ENCODE results near the gene PPP4C.

The PPP4C gene

DNA sequence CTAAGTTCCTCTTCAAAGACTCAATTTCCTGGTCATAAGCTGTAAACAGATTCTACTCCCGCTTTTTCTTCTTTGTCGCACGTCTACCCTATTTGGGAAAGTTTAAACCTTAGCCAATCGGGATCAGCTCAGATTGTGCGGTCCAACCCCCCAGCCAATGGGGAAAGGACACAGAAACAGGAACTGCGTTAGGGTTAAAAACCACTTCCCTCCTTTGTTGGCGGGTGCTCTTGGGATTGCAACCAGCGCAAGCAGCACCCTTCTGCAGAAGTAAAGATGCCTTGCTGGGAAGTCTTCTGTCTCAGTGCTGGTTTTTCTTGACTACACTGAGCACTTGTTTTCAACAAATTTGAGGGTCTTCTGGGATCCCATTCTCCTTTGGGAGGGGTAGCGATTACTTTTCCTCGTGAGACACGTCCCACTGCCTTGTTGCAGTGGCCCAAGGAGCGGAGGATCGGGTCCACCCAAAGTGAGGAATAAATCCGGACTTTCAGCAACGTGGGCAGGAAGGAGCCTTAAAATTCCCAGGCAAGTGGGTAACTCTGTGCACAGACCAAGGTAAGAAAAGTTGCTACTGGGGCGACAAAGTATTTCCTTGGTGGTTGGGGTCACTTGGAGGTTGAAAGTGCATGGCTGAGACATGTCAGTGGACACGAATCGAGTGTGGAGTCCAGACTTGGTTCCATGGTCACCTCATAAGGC, 21.2 kb downstream of the PPP4C start:
- TF ChIP-seq, protein P1, sequence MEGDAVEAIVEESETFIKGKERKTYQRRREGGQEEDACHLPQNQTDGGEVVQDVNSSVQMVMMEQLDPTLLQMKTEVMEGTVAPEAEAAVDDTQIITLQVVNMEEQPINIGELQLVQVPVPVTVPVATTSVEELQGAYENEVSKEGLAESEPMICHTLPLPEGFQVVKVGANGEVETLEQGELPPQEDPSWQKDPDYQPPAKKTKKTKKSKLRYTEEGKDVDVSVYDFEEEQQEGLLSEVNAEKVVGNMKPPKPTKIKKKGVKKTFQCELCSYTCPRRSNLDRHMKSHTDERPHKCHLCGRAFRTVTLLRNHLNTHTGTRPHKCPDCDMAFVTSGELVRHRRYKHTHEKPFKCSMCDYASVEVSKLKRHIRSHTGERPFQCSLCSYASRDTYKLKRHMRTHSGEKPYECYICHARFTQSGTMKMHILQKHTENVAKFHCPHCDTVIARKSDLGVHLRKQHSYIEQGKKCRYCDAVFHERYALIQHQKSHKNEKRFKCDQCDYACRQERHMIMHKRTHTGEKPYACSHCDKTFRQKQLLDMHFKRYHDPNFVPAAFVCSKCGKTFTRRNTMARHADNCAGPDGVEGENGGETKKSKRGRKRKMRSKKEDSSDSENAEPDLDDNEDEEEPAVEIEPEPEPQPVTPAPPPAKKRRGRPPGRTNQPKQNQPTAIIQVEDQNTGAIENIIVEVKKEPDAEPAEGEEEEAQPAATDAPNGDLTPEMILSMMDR (IDR thresholded peaks at IDR 0.05; ENCODE audit: insufficient read depth, low read depth, low read length, missing control alignments), result no peak
- H3K4me3 ChIP-seq (ENCODE audit: low read depth, low read length), result peak overlapping the region; percentile 68
- DNase-seq (ENCODE audit: low read depth), result peak; percentile 44

DNA sequence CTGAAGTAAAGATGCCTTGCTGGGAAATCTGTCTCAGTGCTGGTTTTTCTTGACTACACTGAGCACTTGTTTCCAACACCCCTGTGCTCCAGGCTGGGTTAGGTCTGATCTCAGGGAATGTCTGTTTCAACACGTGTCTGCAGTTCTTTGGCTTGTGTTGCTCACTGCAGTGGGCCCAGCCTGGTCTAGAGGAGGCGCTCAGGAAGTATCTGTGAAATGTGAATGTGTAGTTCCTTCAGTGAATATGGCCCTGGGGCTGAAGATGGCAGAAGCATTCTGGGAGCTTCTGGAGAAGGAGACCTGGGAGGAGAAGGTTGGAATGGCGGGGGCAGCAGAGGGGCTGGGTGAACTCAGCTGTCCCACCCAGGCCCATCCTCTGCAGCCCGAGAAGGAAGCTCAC, 28.3 kb downstream of the PPP4C start:
- TF ChIP-seq, protein P1 (IDR thresholded peaks at IDR 0.05; ENCODE audit: insufficient read depth, low read depth, low read length, missing control alignments), result no peak
- DNase-seq (ENCODE audit: low read depth), result no peak
- H3K4me3 ChIP-seq (ENCODE audit: low read depth, low read length), result no peak overlapping the region

DNA sequence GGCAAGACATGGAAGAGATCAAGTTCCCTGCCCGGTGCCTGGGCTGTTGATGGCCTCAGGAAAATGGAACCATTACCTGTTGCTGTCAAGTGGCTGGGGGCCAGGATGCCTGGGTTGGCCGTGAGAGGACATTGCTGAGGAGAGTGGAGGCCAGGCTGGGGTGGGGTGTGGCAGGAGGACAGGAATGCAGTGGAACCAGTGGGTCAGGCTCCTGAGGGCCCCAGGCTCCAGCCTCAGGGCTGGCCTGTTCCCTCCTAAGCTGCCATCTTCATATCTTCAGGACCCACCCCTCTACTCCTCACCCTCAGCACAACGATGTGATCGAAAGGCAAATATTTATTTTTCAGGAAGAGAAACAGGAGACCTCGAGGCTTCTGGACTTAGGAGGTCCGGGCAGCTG, 28.7 kb downstream of the PPP4C start:
- DNase-seq (ENCODE audit: low read depth), result no peak
- no peak overlapping the region for H3K4me3 ChIP-seq (ENCODE audit: low read depth, low read length)
- TF ChIP-seq, protein P1 (IDR thresholded peaks at IDR 0.05; ENCODE audit: insufficient read depth, low read depth, low read length, missing control alignments), result no peak

DNA sequence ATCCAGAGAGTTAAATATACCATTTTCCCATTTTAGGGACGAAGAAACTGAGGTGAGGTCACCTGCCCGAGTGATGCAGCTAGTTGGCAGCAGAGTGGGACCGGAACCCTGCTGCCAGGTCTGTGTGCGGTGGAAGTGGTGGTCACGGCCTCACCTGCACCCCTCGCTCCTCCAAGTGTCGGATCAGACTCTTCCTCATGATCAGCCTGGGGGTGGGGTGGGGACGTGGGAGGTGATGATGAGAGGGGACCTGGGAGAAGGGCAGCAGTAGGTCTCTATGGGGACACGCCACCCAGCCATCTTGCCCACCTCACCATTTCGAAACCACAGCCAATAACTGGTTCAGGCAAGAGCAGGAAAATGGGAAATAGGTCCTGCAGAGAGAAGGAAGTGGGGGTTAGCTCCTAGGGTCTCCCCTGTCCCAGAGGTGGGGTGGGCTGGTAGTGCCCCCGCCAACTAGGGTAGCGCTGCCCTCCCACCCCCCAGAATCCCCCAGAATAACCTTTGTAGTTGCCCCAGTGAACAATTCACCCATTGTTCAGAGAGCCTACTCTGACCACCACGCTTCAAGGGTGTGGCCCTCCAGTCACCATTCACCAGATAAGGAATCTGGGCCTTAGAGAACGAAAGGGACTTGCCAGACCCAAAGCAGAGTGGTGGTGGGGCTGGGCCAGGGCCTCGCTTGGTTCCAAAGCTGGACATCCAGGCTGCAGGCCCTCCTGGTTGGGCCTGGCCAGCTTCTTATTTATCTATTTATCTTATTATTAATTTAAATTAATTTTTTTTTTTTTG, 32.5 kb downstream of the PPP4C start:
- TF ChIP-seq, protein P1 (IDR thresholded peaks at IDR 0.05; ENCODE audit: insufficient read depth, low read depth, low read length, missing control alignments), result no peak
- DNase-seq (ENCODE audit: low read depth), result no peak
- H3K4me3 ChIP-seq (ENCODE audit: low read depth, low read length), result no peak overlapping the region

DNA sequence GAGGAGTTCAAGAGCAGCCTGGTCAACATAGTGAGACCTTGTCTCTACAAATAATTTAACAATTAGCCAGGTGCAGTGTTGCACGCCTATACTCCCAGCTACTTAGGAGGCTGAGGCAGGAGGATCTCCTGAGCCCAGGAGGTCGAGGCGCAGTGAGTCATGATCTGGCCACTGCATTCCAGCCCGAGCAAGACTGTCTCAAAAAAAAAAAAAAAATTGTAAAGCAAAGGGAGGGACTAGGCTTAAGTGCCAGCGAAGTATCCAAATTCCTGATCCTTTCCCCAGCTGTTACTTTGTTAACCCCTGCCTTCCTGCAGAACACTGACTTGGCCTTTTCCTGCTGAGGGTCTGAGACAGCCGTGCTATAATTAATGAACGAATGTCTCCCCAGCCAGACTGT, 34.9 kb downstream of the PPP4C start:
- DNase-seq (ENCODE audit: low read depth), result no peak
- H3K4me3 ChIP-seq (ENCODE audit: low read depth, low read length), result no peak overlapping the region
- TF ChIP-seq, protein P1 (IDR thresholded peaks at IDR 0.05; ENCODE audit: insufficient read depth, low read depth, low read length, missing control alignments), result no peak

DNA sequence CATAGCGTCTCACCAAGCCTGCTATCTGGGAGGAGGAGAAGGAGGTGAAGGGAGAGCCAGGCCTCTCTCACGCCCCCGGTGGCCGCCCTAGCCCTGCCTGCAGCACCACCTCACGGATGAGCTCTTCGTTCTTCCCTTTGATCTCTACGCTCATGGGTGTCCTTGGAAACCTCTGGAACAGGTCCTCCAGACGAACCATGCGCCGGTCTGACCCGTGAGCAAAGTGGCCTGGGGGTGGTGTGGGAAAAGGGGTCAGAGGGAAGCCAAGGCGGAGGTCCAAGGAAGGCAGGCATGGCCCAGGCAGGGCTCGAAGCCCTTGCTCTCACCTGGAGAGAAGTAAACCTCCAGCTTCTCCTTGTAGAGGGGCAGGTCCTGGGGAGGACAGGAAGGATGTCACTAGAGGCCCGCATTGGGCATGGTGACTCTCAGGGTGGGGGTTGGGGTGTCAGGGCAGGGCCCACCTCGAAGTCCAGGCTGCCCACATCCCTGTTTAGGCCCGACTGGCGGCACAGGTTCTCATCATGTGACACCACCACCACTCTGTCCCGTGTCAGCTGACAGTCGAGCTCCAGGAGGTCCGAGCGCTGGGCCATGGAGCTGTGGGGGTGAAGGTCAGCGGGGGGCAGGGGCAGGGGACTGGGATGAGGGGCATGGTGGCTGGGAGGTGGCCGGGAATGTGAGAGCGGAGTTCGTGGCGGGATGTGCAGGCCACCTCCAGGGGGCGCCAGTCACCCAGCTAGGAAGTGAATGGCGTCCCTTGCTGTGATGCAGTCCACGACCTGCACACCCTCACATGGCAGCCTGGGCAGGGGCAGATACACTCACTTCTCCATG, 36.6 kb downstream of the PPP4C start:
- no peak overlapping the region for H3K4me3 ChIP-seq (ENCODE audit: low read depth, low read length)
- TF ChIP-seq, protein P1 (IDR thresholded peaks at IDR 0.05; ENCODE audit: insufficient read depth, low read depth, low read length, missing control alignments), result peak; percentile 83
- peak; percentile 82 for DNase-seq (ENCODE audit: low read depth)
